ENCODE measurements around the gene ELMOD1.

The ELMOD1 gene

GRCh38 chr11:107702109-107702660 is 111.2 kb downstream of the ELMOD1 start:
- H3K9me3 Mint-ChIP-seq = no peaks in the 10 kb centered on the region
- H3K27ac Mint-ChIP-seq = no peak overlapping the region
- H3K4me1 Mint-ChIP-seq (ENCODE audit: low read depth) = no peaks in the 10 kb centered on the region
- H3K27me3 Mint-ChIP-seq (ENCODE audit: low read depth) = peaks cover 19% of the 10 kb centered on the region
- no peaks in the 10 kb centered on the region for H3K36me3 Mint-ChIP-seq (ENCODE audit: low read depth)
- H3K4me3 Mint-ChIP-seq = no peak overlapping the region

GRCh38 chr11:107702723-107703122 is 111.8 kb downstream of the ELMOD1 start:
- Mint-ChIP-seq H3K27ac (no peak overlapping the region), H3K27me3 (ENCODE audit: low read depth) (peaks cover 22% of the 10 kb centered on the region), H3K36me3 (ENCODE audit: low read depth) (no peaks in the 10 kb centered on the region), H3K4me3 (no peak overlapping the region), H3K9me3 (no peaks in the 10 kb centered on the region), H3K4me1 (ENCODE audit: low read depth) (no peaks in the 10 kb centered on the region)

GRCh38 chr11:107704451-107704850 is 113.5 kb downstream of the ELMOD1 start:
- Mint-ChIP-seq H3K36me3 (ENCODE audit: low read depth) (no peaks in the 10 kb centered on the region), H3K27me3 (ENCODE audit: low read depth) (peaks cover 26% of the 10 kb centered on the region), H3K4me3 (no peak overlapping the region), H3K4me1 (ENCODE audit: low read depth) (no peaks in the 10 kb centered on the region), H3K27ac (no peak overlapping the region), H3K9me3 (no peaks in the 10 kb centered on the region)

- Mint-ChIP-seq H3K27me3 (ENCODE audit: low read depth) (peaks cover 28% of the 10 kb centered on the region), H3K9me3 (no peaks in the 10 kb centered on the region), H3K4me3 (no peak overlapping the region), H3K36me3 (ENCODE audit: low read depth) (no peaks in the 10 kb centered on the region), H3K4me1 (ENCODE audit: low read depth) (no peaks in the 10 kb centered on the region), H3K27ac (no peak overlapping the region)
These were observed 114.1 kb downstream of the ELMOD1 start for GRCh38 chr11:107705027-107705426.

- H3K27me3 Mint-ChIP-seq (ENCODE audit: low read depth) = peaks cover 33% of the 10 kb centered on the region
- H3K36me3 Mint-ChIP-seq (ENCODE audit: low read depth) = no peaks in the 10 kb centered on the region
These were observed 115.6 kb downstream of the ELMOD1 start for GRCh38 chr11:107706531-107706930.

GRCh38 chr11:107707215-107707671 is 116.3 kb downstream of the ELMOD1 start:
- Mint-ChIP-seq H3K27me3 (ENCODE audit: low read depth) (peaks cover 33% of the 10 kb centered on the region), H3K27ac (no peak overlapping the region)

More at GRCh38 chr11:107706531-107706930, 115.6 kb downstream of the ELMOD1 start:
- no peak overlapping the region for H3K27ac Mint-ChIP-seq
- no peaks in the 10 kb centered on the region for H3K9me3 Mint-ChIP-seq
- H3K4me3 Mint-ChIP-seq = no peak overlapping the region
- H3K4me1 Mint-ChIP-seq (ENCODE audit: low read depth) = no peaks in the 10 kb centered on the region

GRCh38 chr11:107707807-107708206 is 116.9 kb downstream of the ELMOD1 start:
- Mint-ChIP-seq H3K36me3 (ENCODE audit: low read depth) (no peaks in the 10 kb centered on the region), H3K27me3 (ENCODE audit: low read depth) (peaks cover 37% of the 10 kb centered on the region), H3K9me3 (no peaks in the 10 kb centered on the region), H3K4me1 (ENCODE audit: low read depth) (no peaks in the 10 kb centered on the region), H3K4me3 (no peak overlapping the region), H3K27ac (no peak overlapping the region)

More at GRCh38 chr11:107707215-107707671, 116.3 kb downstream of the ELMOD1 start:
- no peaks in the 10 kb centered on the region for H3K4me1 Mint-ChIP-seq (ENCODE audit: low read depth)
- H3K36me3 Mint-ChIP-seq (ENCODE audit: low read depth) = no peaks in the 10 kb centered on the region
- no peaks in the 10 kb centered on the region for H3K9me3 Mint-ChIP-seq
- no peak overlapping the region for H3K4me3 Mint-ChIP-seq

GRCh38 chr11:107708792-107709191 is 117.8 kb downstream of the ELMOD1 start:
- H3K4me1 Mint-ChIP-seq (ENCODE audit: low read depth) = no peaks in the 10 kb centered on the region
- H3K27ac Mint-ChIP-seq = no peak overlapping the region
- no peaks in the 10 kb centered on the region for H3K9me3 Mint-ChIP-seq
- peaks cover 36% of the 10 kb centered on the region for H3K27me3 Mint-ChIP-seq (ENCODE audit: low read depth)
- no peak overlapping the region for H3K4me3 Mint-ChIP-seq
- H3K36me3 Mint-ChIP-seq (ENCODE audit: low read depth) = no peaks in the 10 kb centered on the region

- no peak overlapping the region for H3K4me3 Mint-ChIP-seq
- no peaks in the 10 kb centered on the region for H3K9me3 Mint-ChIP-seq
- H3K27me3 Mint-ChIP-seq (ENCODE audit: low read depth) = peaks cover 36% of the 10 kb centered on the region
- no peaks in the 10 kb centered on the region for H3K36me3 Mint-ChIP-seq (ENCODE audit: low read depth)
- no peak overlapping the region for H3K27ac Mint-ChIP-seq
- no peaks in the 10 kb centered on the region for H3K4me1 Mint-ChIP-seq (ENCODE audit: low read depth)
These were observed 119.4 kb downstream of the ELMOD1 start for GRCh38 chr11:107710301-107710700.

GRCh38 chr11:107711861-107712755 is 121.2 kb downstream of the ELMOD1 start, which contains the start of gene SLN:
SLN (minus strand) TSS chr11:107712056.
- no peak within 1 kb of the TSS for H3K4me3 Mint-ChIP-seq
- H3K4me1 Mint-ChIP-seq (ENCODE audit: low read depth) = no peaks in the 10 kb centered on the region
- H3K27ac Mint-ChIP-seq = no peak within 1 kb of the TSS
- no peaks in the 10 kb centered on the region for H3K9me3 Mint-ChIP-seq
- no peaks in the 10 kb centered on the region for H3K36me3 Mint-ChIP-seq (ENCODE audit: low read depth)
- peaks cover 36% of the 10 kb centered on the region for H3K27me3 Mint-ChIP-seq (ENCODE audit: low read depth)

- no peak overlapping the region for H3K4me3 Mint-ChIP-seq
- H3K4me1 Mint-ChIP-seq (ENCODE audit: low read depth) = no peaks in the 10 kb centered on the region
- peaks cover 28% of the 10 kb centered on the region for H3K27me3 Mint-ChIP-seq (ENCODE audit: low read depth)
These were observed 122.1 kb downstream of the ELMOD1 start for GRCh38 chr11:107713009-107713408.

More at GRCh38 chr11:107713009-107713408, 122.1 kb downstream of the ELMOD1 start:
- no peak overlapping the region for H3K27ac Mint-ChIP-seq
- H3K36me3 Mint-ChIP-seq (ENCODE audit: low read depth) = no peaks in the 10 kb centered on the region
- H3K9me3 Mint-ChIP-seq = no peaks in the 10 kb centered on the region
